Measurements from ENCODE around the gene PPFIBP1. TPM values are rescaled to one million over a fixed set of nuclear protein-coding genes. Genes with fewer than 3 reads are reported as not detected.

Gene PPFIBP1
- total RNA-seq, 4 donors from 2014 or later = 48.6 to 148 (median 74.8) TPM

DNA sequence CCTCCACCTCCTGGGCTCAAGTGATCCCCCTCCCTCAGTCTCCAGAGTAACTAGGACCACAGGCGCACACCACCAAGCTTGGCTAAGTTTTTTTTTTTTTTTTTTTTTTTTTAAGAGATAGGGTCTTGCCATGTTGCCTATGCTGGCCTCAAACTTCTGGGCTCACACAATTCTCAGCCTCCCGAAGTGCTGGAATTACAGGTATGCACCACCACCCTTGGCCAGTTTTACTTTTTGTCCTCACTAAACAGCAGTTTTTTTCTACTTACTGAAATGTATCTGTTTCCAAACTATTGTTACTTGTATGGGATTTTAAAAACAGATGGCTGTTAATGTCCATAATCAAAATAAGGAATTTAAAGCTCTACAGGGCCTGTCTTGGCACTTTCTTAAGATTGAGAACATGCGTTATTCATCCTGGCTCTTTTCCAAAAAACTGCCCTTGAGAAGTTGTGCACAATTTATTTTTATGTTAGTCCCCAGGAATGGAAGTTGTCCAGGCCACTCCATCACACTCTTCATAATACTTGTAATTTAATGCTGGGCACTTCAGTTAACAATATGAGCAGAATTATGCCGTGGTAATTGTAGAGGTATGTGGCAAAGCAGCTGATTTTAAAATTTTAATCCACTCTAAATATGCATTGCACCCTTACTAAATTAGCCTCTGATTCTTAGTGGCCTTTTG lies 120.3 kb downstream of the PPFIBP1 start:
- Histone ChIP-seq H3K4me3 (no peak overlapping the region), H3K9me3 (no peaks in the 10 kb centered on the region), H3K36me3 (peaks cover 13% of the 10 kb centered on the region), H3K27ac (no peak overlapping the region), H3K27me3 (no peaks in the 10 kb centered on the region), H3K4me1 (no peaks in the 10 kb centered on the region)
- WGBS = 77% methylated on average over 4 of the region's 4 CpGs
- no peak for TF ChIP-seq EP300 (IDR thresholded peaks at IDR 0.05)
- TF ChIP-seq POLR2AphosphoS5 (IDR thresholded peaks at IDR 0.05) = no peak
- no peak for TF ChIP-seq POLR2A (IDR thresholded peaks at IDR 0.05)
- TF ChIP-seq, protein P1, sequence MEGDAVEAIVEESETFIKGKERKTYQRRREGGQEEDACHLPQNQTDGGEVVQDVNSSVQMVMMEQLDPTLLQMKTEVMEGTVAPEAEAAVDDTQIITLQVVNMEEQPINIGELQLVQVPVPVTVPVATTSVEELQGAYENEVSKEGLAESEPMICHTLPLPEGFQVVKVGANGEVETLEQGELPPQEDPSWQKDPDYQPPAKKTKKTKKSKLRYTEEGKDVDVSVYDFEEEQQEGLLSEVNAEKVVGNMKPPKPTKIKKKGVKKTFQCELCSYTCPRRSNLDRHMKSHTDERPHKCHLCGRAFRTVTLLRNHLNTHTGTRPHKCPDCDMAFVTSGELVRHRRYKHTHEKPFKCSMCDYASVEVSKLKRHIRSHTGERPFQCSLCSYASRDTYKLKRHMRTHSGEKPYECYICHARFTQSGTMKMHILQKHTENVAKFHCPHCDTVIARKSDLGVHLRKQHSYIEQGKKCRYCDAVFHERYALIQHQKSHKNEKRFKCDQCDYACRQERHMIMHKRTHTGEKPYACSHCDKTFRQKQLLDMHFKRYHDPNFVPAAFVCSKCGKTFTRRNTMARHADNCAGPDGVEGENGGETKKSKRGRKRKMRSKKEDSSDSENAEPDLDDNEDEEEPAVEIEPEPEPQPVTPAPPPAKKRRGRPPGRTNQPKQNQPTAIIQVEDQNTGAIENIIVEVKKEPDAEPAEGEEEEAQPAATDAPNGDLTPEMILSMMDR (IDR thresholded peaks at IDR 0.05) = no peak
- DNase-seq (ENCODE audit: low spot score in 2 of 2) = no peak

DNA sequence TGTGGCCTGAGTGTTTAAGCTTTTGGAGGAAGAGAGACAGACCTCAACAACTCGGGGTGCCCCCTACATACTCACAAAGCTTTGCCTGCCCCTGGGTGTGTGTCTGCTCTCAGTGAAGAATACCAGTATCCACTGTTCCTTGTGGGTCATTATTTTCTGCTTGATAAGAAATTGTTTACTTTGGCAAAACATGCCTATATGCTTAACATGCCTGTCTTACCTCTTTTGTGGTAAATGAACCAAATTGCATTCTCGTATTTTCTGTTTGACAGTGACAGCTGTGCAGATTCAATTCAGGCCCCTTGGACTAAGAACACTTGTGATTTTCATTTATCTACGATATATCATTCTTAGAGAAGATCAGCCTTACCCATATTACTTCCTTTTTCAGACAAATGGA lies 121.7 kb downstream of the PPFIBP1 start:
- no peak for DNase-seq (ENCODE audit: low spot score in 2 of 2)
- H3K27me3 ChIP-seq = no peaks in the 10 kb centered on the region
- peaks cover 13% of the 10 kb centered on the region for H3K36me3 ChIP-seq
- H3K4me3 ChIP-seq = no peak overlapping the region
- WGBS = 88% methylated on average over 3 of the region's 3 CpGs
- H3K27ac ChIP-seq = no peak overlapping the region
- no peaks in the 10 kb centered on the region for H3K9me3 ChIP-seq
- no peak for TF ChIP-seq POLR2A (IDR thresholded peaks at IDR 0.05)
- TF ChIP-seq, protein P1 (IDR thresholded peaks at IDR 0.05) = no peak
- no peak for TF ChIP-seq EP300 (IDR thresholded peaks at IDR 0.05)
- no peak for TF ChIP-seq POLR2AphosphoS5 (IDR thresholded peaks at IDR 0.05)
- H3K4me1 ChIP-seq = no peaks in the 10 kb centered on the region

DNA sequence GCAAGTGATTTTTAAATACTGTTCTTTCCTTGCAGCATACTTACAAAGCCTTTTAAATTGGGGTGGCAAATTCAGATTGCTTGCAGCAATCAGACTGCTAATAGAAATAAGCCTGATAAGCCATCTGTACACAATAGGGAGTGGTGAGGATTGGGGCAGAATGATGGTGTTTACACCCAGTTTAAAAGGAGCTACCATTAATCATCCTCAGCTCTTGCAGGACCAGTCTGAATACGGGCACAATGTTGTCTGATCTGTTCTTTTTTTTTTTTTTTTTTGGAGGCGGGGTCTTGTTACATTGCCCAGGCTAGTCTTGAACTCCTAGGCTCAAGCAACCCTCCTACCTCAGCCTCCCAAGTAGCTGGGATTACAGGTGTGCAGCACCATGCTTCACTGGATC lies 122.1 kb downstream of the PPFIBP1 start:
- DNase-seq (ENCODE audit: low spot score in 2 of 2) = no peak
- H3K4me3 ChIP-seq = no peak overlapping the region
- H3K27ac ChIP-seq = no peak overlapping the region
- H3K27me3 ChIP-seq = no peaks in the 10 kb centered on the region
- WGBS = 37% methylated on average over 2 of the region's 2 CpGs
- no peaks in the 10 kb centered on the region for H3K9me3 ChIP-seq
- peaks cover 13% of the 10 kb centered on the region for H3K36me3 ChIP-seq
- H3K4me1 ChIP-seq = no peaks in the 10 kb centered on the region
- TF ChIP-seq POLR2A (IDR thresholded peaks at IDR 0.05) = no peak
- no peak for TF ChIP-seq POLR2AphosphoS5 (IDR thresholded peaks at IDR 0.05)
- TF ChIP-seq, protein P1 (IDR thresholded peaks at IDR 0.05) = no peak
- no peak for TF ChIP-seq EP300 (IDR thresholded peaks at IDR 0.05)

DNA sequence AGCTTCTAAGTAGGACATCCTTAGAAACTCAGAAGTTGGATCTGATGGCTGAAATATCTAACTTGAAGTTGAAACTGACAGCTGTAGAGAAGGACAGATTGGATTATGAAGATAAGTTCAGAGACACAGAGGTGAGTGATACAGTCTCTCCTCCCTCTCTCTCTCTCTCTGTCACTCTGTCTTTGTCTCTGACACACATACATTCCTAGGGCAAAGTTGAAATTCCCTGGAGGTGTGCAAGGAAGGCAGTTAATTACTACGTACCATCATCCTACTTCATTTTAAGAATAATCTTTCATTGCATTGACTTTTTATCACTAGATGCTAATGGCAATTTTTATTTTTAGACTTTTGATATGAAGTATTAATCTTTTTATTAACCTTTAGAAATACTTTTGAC lies 126.0 kb downstream of the PPFIBP1 start:
- peaks cover 13% of the 10 kb centered on the region for H3K36me3 ChIP-seq
- no peaks in the 10 kb centered on the region for H3K27me3 ChIP-seq
- no peak overlapping the region for H3K4me3 ChIP-seq
- no peak overlapping the region for H3K27ac ChIP-seq
- no peak for DNase-seq (ENCODE audit: low spot score in 2 of 2)
- H3K4me1 ChIP-seq = no peaks in the 10 kb centered on the region
- 93% methylated on average over 1 of the region's 1 CpG for WGBS
- TF ChIP-seq, protein P1 (IDR thresholded peaks at IDR 0.05) = no peak
- TF ChIP-seq EP300 (IDR thresholded peaks at IDR 0.05) (no peak), POLR2A (IDR thresholded peaks at IDR 0.05) (no peak), POLR2AphosphoS5 (IDR thresholded peaks at IDR 0.05) (no peak)
- H3K9me3 ChIP-seq = no peaks in the 10 kb centered on the region

DNA sequence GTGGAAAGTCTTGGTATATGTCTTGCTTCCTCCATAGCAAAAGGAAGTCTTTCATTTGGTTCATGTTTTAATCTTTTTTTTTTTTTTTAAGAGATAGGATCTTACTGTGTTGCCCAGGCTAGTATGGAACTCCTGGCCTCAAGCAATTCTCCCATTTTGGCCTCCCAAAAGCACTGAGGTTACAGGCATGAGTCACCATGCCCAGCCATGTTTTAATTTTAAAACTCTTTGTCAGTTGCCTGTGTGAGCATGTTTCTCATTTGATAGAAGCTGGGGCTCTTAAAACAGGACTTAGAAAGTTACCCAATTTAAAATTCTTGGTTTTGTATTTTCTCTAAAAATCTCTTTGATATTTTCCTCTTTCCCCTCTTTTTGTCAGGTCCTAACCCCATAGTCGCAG lies 127.2 kb downstream of the PPFIBP1 start:
- TF ChIP-seq EP300 (IDR thresholded peaks at IDR 0.05) = no peak
- no peak for TF ChIP-seq POLR2AphosphoS5 (IDR thresholded peaks at IDR 0.05)
- no peak for TF ChIP-seq POLR2A (IDR thresholded peaks at IDR 0.05)
- TF ChIP-seq, protein P1 (IDR thresholded peaks at IDR 0.05) = no peak
- peaks cover 7% of the 10 kb centered on the region for H3K36me3 ChIP-seq
- no peaks in the 10 kb centered on the region for H3K27me3 ChIP-seq
- H3K4me1 ChIP-seq = no peaks in the 10 kb centered on the region
- H3K4me3 ChIP-seq = no peak overlapping the region
- 63% methylated on average over 1 of the region's 1 CpG for WGBS
- no peaks in the 10 kb centered on the region for H3K9me3 ChIP-seq
- H3K27ac ChIP-seq = no peak overlapping the region
- DNase-seq (ENCODE audit: low spot score in 2 of 2) = no peak

Data from suprapubic skin (tissue), 4 donors.